GM18505 (cell line): ENCODE measurements around the gene ERMARD.

Source experiments
- ATAC-seq: cut with Tn5 transposase; IDR thresholded peaks from one replicate; pipeline ENCODE4 v1.9.1; 2021; ENCODE audit not compliant: unreplicated experiment
- POLR2A ChIP-seq: IDR thresholded peaks from 4 replicates; pipeline ENCODE4 v1.6.1; 2011; ENCODE audit warnings: borderline replicate concordance; ENCODE audit not compliant: insufficient read depth, insufficient read length; ENCODE audit errors: extremely low read depth

ERMARD gene

GRCh38 chr6:169807229-169807628 is 55.8 kb downstream of the ERMARD start:
- no peak for TF ChIP-seq POLR2A
- no peak for ATAC-seq

GRCh38 chr6:169807699-169808607 is 56.5 kb downstream of the ERMARD start:
- ATAC-seq, result no peak
- TF ChIP-seq POLR2A, result no peak

GRCh38 chr6:169808608-169808967 is 57.2 kb downstream of the ERMARD start:
- no peak for TF ChIP-seq POLR2A
- ATAC-seq, result no peak

- no peak for ATAC-seq
- no peak for TF ChIP-seq POLR2A
These were observed 58.0 kb downstream of the ERMARD start for GRCh38 chr6:169809386-169809785.

- TF ChIP-seq POLR2A, result no peak
- ATAC-seq, result no peak
These were observed 58.9 kb downstream of the ERMARD start for GRCh38 chr6:169810066-169810989.

- ATAC-seq, result no peak
- TF ChIP-seq POLR2A, result no peak
These were observed 59.6 kb downstream of the ERMARD start for GRCh38 chr6:169811072-169811471.

- ATAC-seq, result no peak
- TF ChIP-seq POLR2A, result no peak
These were observed 60.3 kb downstream of the ERMARD start for GRCh38 chr6:169811521-169812256.

GRCh38 chr6:169812257-169812644 is 60.8 kb downstream of the ERMARD start:
- no peak for ATAC-seq

GRCh38 chr6:169813969-169814368 is 62.5 kb downstream of the ERMARD start:
- ATAC-seq, result no peak
- no peak for TF ChIP-seq POLR2A

More at GRCh38 chr6:169812257-169812644, 60.8 kb downstream of the ERMARD start:
- TF ChIP-seq POLR2A, result no peak

- no peak for ATAC-seq
- TF ChIP-seq POLR2A, result no peak
These were observed 64.6 kb downstream of the ERMARD start for GRCh38 chr6:169816054-169816453.

GRCh38 chr6:169816975-169817374 is 65.6 kb downstream of the ERMARD start:
- TF ChIP-seq POLR2A, result no peak
- no peak for ATAC-seq

GRCh38 chr6:169820358-169820757 is 68.9 kb downstream of the ERMARD start:
- no peak for ATAC-seq
- no peak for TF ChIP-seq POLR2A

- TF ChIP-seq POLR2A, result no peak
- no peak for ATAC-seq
These were observed 72.6 kb downstream of the ERMARD start for GRCh38 chr6:169824021-169824420.
